ENCODE measurements around the gene CRABP1.

DNA sequence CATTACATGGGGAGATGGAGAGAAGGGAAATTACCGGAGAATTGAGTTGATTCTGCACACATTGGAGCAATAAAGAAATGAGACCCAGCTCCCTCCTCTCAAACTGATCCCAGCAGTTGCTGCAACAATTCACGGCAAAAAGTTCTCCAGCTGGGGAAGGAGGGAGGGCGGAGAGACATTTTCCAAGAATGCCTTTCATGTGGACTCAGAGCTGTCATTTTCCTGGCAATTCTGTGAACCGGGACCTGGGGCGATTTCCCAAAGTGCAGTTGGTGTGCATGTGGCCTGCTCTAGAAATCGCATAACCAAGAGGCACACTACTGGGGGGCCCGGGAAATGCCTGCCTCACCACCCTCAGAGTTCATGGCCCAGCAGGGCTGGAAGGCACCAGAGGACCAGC, 49.2 kb downstream of the CRABP1 start:
- TF ChIP-seq YY1 (IDR thresholded peaks at IDR 0.05; ENCODE audit: insufficient read depth, insufficient read length) (no peak), ZNF274 (IDR thresholded peaks at IDR 0.05; ENCODE audit: low read depth, low read length) (no peak)
